Measurements from ENCODE around the gene PPDPF.

Gene PPDPF

GRCh38 chr20:63537525-63538203 lies 17.1 kb downstream of the PPDPF start:
- DNase-seq (ENCODE audit: low read depth): peak; percentile 83

GRCh38 chr20:63538204-63539091 lies 17.9 kb downstream of the PPDPF start:
- no peak for DNase-seq (ENCODE audit: low read depth)

GRCh38 chr20:63539092-63539430 lies 18.5 kb downstream of the PPDPF start:
- DNase-seq (ENCODE audit: low read depth): no peak

GRCh38 chr20:63539441-63540370 lies 19.1 kb downstream of the PPDPF start:
- no peak for DNase-seq (ENCODE audit: low read depth)

GRCh38 chr20:63540417-63541186 lies 20.0 kb downstream of the PPDPF start:
- no peak for DNase-seq (ENCODE audit: low read depth)

- DNase-seq (ENCODE audit: low read depth): no peak
Observed at GRCh38 chr20:63541371-63541770, 20.8 kb downstream of the PPDPF start.

- DNase-seq (ENCODE audit: low read depth): no peak
Observed at GRCh38 chr20:63542031-63542559, 21.5 kb downstream of the PPDPF start.

- DNase-seq (ENCODE audit: low read depth): no peak
Observed at GRCh38 chr20:63542696-63543095, 22.1 kb downstream of the PPDPF start.

- no peak for DNase-seq (ENCODE audit: low read depth)
Observed at GRCh38 chr20:63543131-63543530, 22.6 kb downstream of the PPDPF start.

GRCh38 chr20:63543733-63544132 lies 23.2 kb downstream of the PPDPF start:
- no peak for DNase-seq (ENCODE audit: low read depth)

GRCh38 chr20:63544241-63544957 lies 23.8 kb downstream of the PPDPF start:
- no peak for DNase-seq (ENCODE audit: low read depth)

GRCh38 chr20:63544958-63545516 lies 24.5 kb downstream of the PPDPF start:
- no peak for DNase-seq (ENCODE audit: low read depth)

GRCh38 chr20:63545814-63546213 lies 25.2 kb downstream of the PPDPF start:
- DNase-seq (ENCODE audit: low read depth): no peak

GRCh38 chr20:63546256-63546955 lies 25.8 kb downstream of the PPDPF start:
- DNase-seq (ENCODE audit: low read depth): no peak

GRCh38 chr20:63546956-63547724 lies 26.6 kb downstream of the PPDPF start:
- no peak for DNase-seq (ENCODE audit: low read depth)

- DNase-seq (ENCODE audit: low read depth): no peak
Observed at GRCh38 chr20:63547725-63548480, 27.3 kb downstream of the PPDPF start, which contains the start of gene SRMS. TSS of gene SRMS (minus strand) at chr20:63547749. CDS start at chr20:63547463, 286 bp downstream.

- no peak for DNase-seq (ENCODE audit: low read depth)
Observed at GRCh38 chr20:63548542-63548941, 28.0 kb downstream of the PPDPF start.

- DNase-seq (ENCODE audit: low read depth): no peak
Observed at GRCh38 chr20:63549019-63549418, 28.5 kb downstream of the PPDPF start.

Data from T follicular helper cell (primary cell).